Neural progenitor cell (in vitro differentiated cells): ENCODE measurements around the gene SSBP4. TPM values are rescaled to one million over a fixed set of nuclear protein-coding genes. Genes with fewer than 3 reads are reported as not detected.

Experiments
- DNase-seq: peaks from one replicate; pipeline ENCODE4 v3.0.0-alpha.2; 2016; ENCODE audit warnings: low spot score
- H2AFZ ChIP-seq: fragments of 200-600 bp; sonication (generic); replicated peaks from 2 replicates; pipeline ENCODE4 v1.6.1; 2016; ENCODE audit warnings: antibody characterized with exemption
- H3F3A ChIP-seq: fragments of 200-600 bp; sonication (generic); 2 replicates; pipeline ENCODE4 v1.6.1; 2016; ENCODE audit warnings: antibody characterized with exemption, low read depth
- H3K27ac ChIP-seq: fragments of 200-600 bp; sonication (generic); 2 replicates; pipeline ENCODE4 v1.5.1; 2016; ENCODE audit warnings: mild to moderate bottlenecking
- H3K27me3 ChIP-seq: fragments of 200-600 bp; sonication (generic); 2 replicates; pipeline ENCODE4 v1.6.1; 2016; ENCODE audit warnings: mild to moderate bottlenecking, moderate library complexity
- H3K36me3 ChIP-seq: fragments of 200-600 bp; sonication (generic); 2 replicates; pipeline ENCODE4 v1.5.1; 2016
- H3K4me1 ChIP-seq: fragments of 200-600 bp; sonication (generic); 2 replicates; pipeline ENCODE4 v1.6.1; 2016; ENCODE audit warnings: mixed run types
- H3K4me2 ChIP-seq: fragments of 200-600 bp; sonication (generic); 2 replicates; pipeline ENCODE4 v1.6.1; 2016
- H3K4me3 ChIP-seq: fragments of 200-600 bp; sonication (generic); 2 replicates; pipeline ENCODE4 v1.5.1; 2016
- H3K79me2 ChIP-seq: fragments of 200-600 bp; sonication (generic); 2 replicates; pipeline ENCODE4 v1.6.1; 2016; ENCODE audit warnings: low read depth
- H3K9ac ChIP-seq: fragments of 200-600 bp; sonication (generic); 2 replicates; pipeline ENCODE4 v1.6.1; 2016
- H3K9me3 ChIP-seq: fragments of 200-600 bp; sonication (generic); 2 replicates; pipeline ENCODE4 v1.5.1; 2016; ENCODE audit warnings: low read depth
- H4K20me1 ChIP-seq: fragments of 200-600 bp; sonication (generic); 2 replicates; pipeline ENCODE4 v1.6.1; 2016; ENCODE audit warnings: low read depth
- H3K27ac Mint-ChIP-seq: 3 replicates; pipeline ENCODE4 v1.8.0; 2021; ENCODE audit warnings: mixed read lengths
- H3K27me3 Mint-ChIP-seq: 2 replicates; pipeline ENCODE4 v1.8.0; 2022; ENCODE audit warnings: low read depth, mild to moderate bottlenecking, inconsistent platforms, moderate library complexity, mixed read lengths; ENCODE audit not compliant: insufficient read depth
- H3K36me3 Mint-ChIP-seq: 3 replicates; pipeline ENCODE4 v1.8.0; 2021; ENCODE audit warnings: mixed read lengths
- H3K4me1 Mint-ChIP-seq: 3 replicates; pipeline ENCODE4 v1.8.0; 2021; ENCODE audit warnings: mixed read lengths
- H3K4me3 Mint-ChIP-seq: 3 replicates; pipeline ENCODE4 v1.8.0; 2021; ENCODE audit warnings: mild to moderate bottlenecking, moderate library complexity, mixed read lengths
- H3K9me3 Mint-ChIP-seq: 3 replicates; pipeline ENCODE4 v1.8.0; 2020; ENCODE audit warnings: mixed read lengths
- CTCF ChIP-seq: fragments of 200-600 bp; sonication (generic); IDR thresholded peaks from 2 replicates; pipeline ENCODE4 v1.5.1; 2017; ENCODE audit warnings: antibody characterized with exemption, mild to moderate bottlenecking
- EZH2 ChIP-seq: fragments of 200-600 bp; sonication (generic); IDR thresholded peaks from 2 replicates; pipeline ENCODE4 v1.6.1; 2017; ENCODE audit warnings: antibody characterized with exemption, mild to moderate bottlenecking, moderate library complexity
- EZH2phosphoT487 ChIP-seq: fragments of 200-600 bp; sonication (generic); IDR thresholded peaks from 2 replicates; pipeline ENCODE4 v1.6.1; 2017; ENCODE audit warnings: antibody characterized with exemption
- total RNA-seq: library from RNA; depleted of rRNA; stranded (reverse); fragments of >200 nt; gene quantifications from 2 replicates; pipeline ENCODE4 v1.2.3, GENCODE V29; 2015; ENCODE audit warnings: low replicate concordance

The SSBP4 gene
- total RNA-seq, 1 donor from 2014 or later: 21.1 TPM

- no peak overlapping the region for H3K9ac ChIP-seq
- no peak overlapping the region for H3K4me3 ChIP-seq
- H4K20me1 ChIP-seq: peaks cover 47% of the 10 kb centered on the region
- no peak for TF ChIP-seq CTCF
- no peak for TF ChIP-seq EZH2
- no peak for TF ChIP-seq EZH2phosphoT487
- H3K4me1 ChIP-seq: peaks cover 22% of the 10 kb centered on the region
- no peaks in the 10 kb centered on the region for H3K9me3 ChIP-seq
- Mint-ChIP-seq H3K27ac (peak overlapping the region; percentile 34), H3K4me3 (peak overlapping the region; percentile 59), H3K27me3 (peaks cover 8% of the 10 kb centered on the region), H3K9me3 (no peaks in the 10 kb centered on the region), H3K4me1 (peaks cover 57% of the 10 kb centered on the region), H3K36me3 (peaks cover 2% of the 10 kb centered on the region)
- peak overlapping the region; percentile 53 for H3K4me2 ChIP-seq
- no peak for DNase-seq
- H3K79me2 ChIP-seq: peaks cover 18% of the 10 kb centered on the region
- no peaks in the 10 kb centered on the region for H3K36me3 ChIP-seq
- peaks cover 28% of the 10 kb centered on the region for H3F3A ChIP-seq
- no peak overlapping the region for H2AFZ ChIP-seq
- H3K27me3 ChIP-seq: peaks cover 22% of the 10 kb centered on the region
- no peak overlapping the region for H3K27ac ChIP-seq
These were observed 4.2 kb downstream of the SSBP4 start for GRCh38 chr19:18423258-18424020.

GRCh38 chr19:18424122-18424889 is 5.1 kb downstream of the SSBP4 start:
- peak overlapping the region; percentile 30 for H3K27ac Mint-ChIP-seq
- Histone ChIP-seq H3F3A (peaks cover 30% of the 10 kb centered on the region), H3K9me3 (no peaks in the 10 kb centered on the region), H4K20me1 (peaks cover 50% of the 10 kb centered on the region), H3K4me3 (no peak overlapping the region), H3K4me1 (peaks cover 25% of the 10 kb centered on the region), H3K27me3 (peaks cover 16% of the 10 kb centered on the region), H2AFZ (no peak overlapping the region), H3K79me2 (peaks cover 18% of the 10 kb centered on the region), H3K36me3 (no peaks in the 10 kb centered on the region), H3K4me2 (peak overlapping the region; percentile 53), H3K9ac (no peak overlapping the region), H3K27ac (no peak overlapping the region)
- no peak for TF ChIP-seq CTCF
- no peak for TF ChIP-seq EZH2
- no peak for TF ChIP-seq EZH2phosphoT487
- peaks cover 2% of the 10 kb centered on the region for H3K36me3 Mint-ChIP-seq
- no peaks in the 10 kb centered on the region for H3K9me3 Mint-ChIP-seq
- H3K4me1 Mint-ChIP-seq: peaks cover 51% of the 10 kb centered on the region
- H3K4me3 Mint-ChIP-seq: peak overlapping the region; percentile 59
- peaks cover 2% of the 10 kb centered on the region for H3K27me3 Mint-ChIP-seq
- DNase-seq: peak; percentile 56

- H3K79me2 ChIP-seq: peaks cover 16% of the 10 kb centered on the region
These were observed 5.8 kb downstream of the SSBP4 start for GRCh38 chr19:18424890-18425514.

More at GRCh38 chr19:18424890-18425514, 5.8 kb downstream of the SSBP4 start:
- no peak for TF ChIP-seq EZH2
- TF ChIP-seq CTCF: no peak
- no peak for TF ChIP-seq EZH2phosphoT487
- no peak overlapping the region for H3K4me3 Mint-ChIP-seq
- H3K36me3 ChIP-seq: no peaks in the 10 kb centered on the region
- H3F3A ChIP-seq: peaks cover 31% of the 10 kb centered on the region
- no peak overlapping the region for H3K9ac ChIP-seq
- peaks cover 2% of the 10 kb centered on the region for H3K27me3 Mint-ChIP-seq
- peaks cover 2% of the 10 kb centered on the region for H3K36me3 Mint-ChIP-seq
- H3K27ac Mint-ChIP-seq: no peak overlapping the region
- H4K20me1 ChIP-seq: peaks cover 50% of the 10 kb centered on the region
- H3K27me3 ChIP-seq: peaks cover 12% of the 10 kb centered on the region
- H3K27ac ChIP-seq: no peak overlapping the region
- H2AFZ ChIP-seq: no peak overlapping the region
- H3K4me1 ChIP-seq: peaks cover 32% of the 10 kb centered on the region
- no peak overlapping the region for H3K4me2 ChIP-seq
- DNase-seq: no peak
- H3K9me3 Mint-ChIP-seq: no peaks in the 10 kb centered on the region
- H3K4me3 ChIP-seq: no peak overlapping the region
- no peaks in the 10 kb centered on the region for H3K9me3 ChIP-seq
- H3K4me1 Mint-ChIP-seq: peaks cover 55% of the 10 kb centered on the region
